ENCODE results near the gene MLYCD.

Gene MLYCD

DNA sequence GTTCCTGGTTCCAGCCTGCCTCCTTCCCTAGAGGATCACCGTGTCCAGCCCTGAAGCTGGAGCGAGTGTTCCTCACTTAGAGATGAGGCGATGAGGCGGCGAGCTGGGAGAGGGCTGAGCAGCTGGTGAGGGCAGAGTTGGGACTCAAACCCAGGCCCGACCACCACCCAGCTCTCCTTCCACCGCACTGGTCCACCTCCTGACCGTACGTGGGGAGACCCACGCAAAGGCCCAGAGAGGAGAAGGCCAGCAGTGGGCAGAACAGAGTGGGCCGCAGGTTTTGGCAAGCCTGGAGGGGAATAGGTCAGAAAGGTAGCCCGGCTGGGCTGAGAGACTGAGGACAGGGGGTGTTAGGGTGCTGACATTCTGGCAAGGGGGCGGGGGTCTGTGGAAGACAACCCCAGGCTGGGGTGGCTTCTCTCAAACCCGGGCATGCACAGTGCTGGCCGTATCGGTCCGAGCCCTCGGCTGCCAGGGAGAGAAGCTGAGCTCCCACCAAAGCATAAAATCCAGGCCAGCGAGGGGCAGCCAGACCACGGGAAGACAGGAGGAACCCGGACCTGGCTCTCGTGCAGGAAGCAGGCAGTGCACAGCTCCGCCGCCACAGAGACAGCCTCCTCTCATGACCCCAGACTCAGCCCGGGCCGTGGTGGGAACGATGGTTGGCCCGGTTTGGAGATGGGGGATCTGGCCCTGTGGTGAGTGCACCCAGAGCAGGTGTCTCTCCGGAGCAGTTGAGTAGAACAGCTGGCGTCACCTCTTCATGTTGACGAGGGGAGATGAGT, 24.9 kb downstream of the MLYCD start:
- Histone ChIP-seq H3K36me3 (ENCODE audit: low read depth) (no peaks in the 10 kb centered on the region), H3K4me1 (ENCODE audit: insufficient read depth, poor library complexity, severe bottlenecking) (peaks cover 17% of the 10 kb centered on the region), H3K9me3 (ENCODE audit: severe bottlenecking) (no peaks in the 10 kb centered on the region), H3K27ac (ENCODE audit: poor library complexity, severe bottlenecking) (no peak overlapping the region), H3K4me3 (ENCODE audit: severe bottlenecking) (no peak overlapping the region), H3K27me3 (ENCODE audit: insufficient read depth, poor library complexity, severe bottlenecking) (no peaks in the 10 kb centered on the region)
- TF ChIP-seq, protein P1, sequence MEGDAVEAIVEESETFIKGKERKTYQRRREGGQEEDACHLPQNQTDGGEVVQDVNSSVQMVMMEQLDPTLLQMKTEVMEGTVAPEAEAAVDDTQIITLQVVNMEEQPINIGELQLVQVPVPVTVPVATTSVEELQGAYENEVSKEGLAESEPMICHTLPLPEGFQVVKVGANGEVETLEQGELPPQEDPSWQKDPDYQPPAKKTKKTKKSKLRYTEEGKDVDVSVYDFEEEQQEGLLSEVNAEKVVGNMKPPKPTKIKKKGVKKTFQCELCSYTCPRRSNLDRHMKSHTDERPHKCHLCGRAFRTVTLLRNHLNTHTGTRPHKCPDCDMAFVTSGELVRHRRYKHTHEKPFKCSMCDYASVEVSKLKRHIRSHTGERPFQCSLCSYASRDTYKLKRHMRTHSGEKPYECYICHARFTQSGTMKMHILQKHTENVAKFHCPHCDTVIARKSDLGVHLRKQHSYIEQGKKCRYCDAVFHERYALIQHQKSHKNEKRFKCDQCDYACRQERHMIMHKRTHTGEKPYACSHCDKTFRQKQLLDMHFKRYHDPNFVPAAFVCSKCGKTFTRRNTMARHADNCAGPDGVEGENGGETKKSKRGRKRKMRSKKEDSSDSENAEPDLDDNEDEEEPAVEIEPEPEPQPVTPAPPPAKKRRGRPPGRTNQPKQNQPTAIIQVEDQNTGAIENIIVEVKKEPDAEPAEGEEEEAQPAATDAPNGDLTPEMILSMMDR (IDR thresholded peaks at IDR 0.05; ENCODE audit: poor library complexity, severe bottlenecking): no peak
- DNase-seq (ENCODE audit: low spot score) (no peak), ATAC-seq (ENCODE audit: low read depth) (no peak)

DNA sequence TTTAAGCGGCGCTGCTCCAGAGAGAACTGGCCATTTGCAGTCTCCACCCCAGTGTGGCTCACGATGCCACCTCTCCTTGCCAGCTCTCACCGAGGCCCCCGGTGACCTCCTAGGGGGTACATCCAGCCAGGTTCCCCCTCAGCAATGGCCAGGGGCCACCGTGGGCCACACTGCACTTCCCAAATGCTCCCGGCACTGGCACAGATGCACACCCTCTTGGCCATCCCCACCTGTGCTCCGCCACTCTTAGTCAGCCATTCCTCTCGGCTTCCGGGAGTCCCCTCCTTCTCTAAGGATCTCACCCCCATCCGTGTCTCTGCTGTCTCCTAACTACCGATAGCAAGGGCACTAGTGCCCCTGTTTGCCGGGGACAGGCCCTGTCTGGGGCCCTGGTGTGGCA, 25.8 kb downstream of the MLYCD start:
- no peaks in the 10 kb centered on the region for H3K9me3 ChIP-seq (ENCODE audit: severe bottlenecking)
- TF ChIP-seq, protein P1 (IDR thresholded peaks at IDR 0.05; ENCODE audit: poor library complexity, severe bottlenecking): no peak
- no peak overlapping the region for H3K27ac ChIP-seq (ENCODE audit: poor library complexity, severe bottlenecking)
- no peak for ATAC-seq (ENCODE audit: low read depth)
- no peaks in the 10 kb centered on the region for H3K36me3 ChIP-seq (ENCODE audit: low read depth)
- H3K4me1 ChIP-seq (ENCODE audit: insufficient read depth, poor library complexity, severe bottlenecking): peaks cover 22% of the 10 kb centered on the region
- H3K4me3 ChIP-seq (ENCODE audit: severe bottlenecking): no peak overlapping the region
- no peak for DNase-seq (ENCODE audit: low spot score)
- H3K27me3 ChIP-seq (ENCODE audit: insufficient read depth, poor library complexity, severe bottlenecking): no peaks in the 10 kb centered on the region

DNA sequence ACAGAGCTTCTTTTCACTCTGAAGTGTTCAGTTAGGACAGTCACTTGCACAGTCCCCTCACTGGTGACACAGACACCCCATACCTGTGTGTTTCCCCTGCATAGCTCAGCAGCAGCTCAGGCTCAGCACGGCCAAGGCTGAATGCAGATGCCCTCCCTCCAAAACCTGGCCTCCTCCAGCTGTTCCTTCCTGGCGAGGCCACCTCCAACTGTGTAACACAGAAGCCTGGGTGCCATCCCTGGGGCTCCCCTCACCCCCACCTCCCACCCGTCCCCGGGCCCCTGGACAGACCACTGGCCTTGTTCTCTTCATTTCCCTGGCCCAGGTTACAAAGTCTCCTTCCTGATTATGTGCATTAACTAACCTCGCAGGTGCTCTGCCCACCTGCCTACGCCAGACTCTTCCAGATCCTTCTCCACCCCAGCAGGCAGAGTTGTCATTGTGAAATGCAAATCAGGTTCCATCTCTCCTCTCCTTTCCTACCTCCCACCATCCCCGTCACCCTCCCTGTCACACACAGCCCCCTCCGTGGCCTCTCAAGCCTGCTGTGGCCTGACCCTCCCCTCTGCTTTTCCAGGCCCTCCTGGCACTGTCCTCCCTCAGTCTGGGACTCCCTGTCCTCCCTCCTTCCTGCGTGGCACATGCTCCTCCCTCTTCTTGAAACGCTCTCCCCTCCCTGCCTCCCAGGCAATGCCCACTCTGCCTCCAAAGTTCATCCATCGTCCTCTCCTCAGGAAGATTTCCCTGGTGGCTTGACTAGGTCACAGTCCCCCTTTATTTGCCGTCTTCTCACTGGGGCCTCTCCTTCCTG, 26.4 kb downstream of the MLYCD start:
- no peak for ATAC-seq (ENCODE audit: low read depth)
- H3K27ac ChIP-seq (ENCODE audit: poor library complexity, severe bottlenecking): no peak overlapping the region
- DNase-seq (ENCODE audit: low spot score): no peak

DNA sequence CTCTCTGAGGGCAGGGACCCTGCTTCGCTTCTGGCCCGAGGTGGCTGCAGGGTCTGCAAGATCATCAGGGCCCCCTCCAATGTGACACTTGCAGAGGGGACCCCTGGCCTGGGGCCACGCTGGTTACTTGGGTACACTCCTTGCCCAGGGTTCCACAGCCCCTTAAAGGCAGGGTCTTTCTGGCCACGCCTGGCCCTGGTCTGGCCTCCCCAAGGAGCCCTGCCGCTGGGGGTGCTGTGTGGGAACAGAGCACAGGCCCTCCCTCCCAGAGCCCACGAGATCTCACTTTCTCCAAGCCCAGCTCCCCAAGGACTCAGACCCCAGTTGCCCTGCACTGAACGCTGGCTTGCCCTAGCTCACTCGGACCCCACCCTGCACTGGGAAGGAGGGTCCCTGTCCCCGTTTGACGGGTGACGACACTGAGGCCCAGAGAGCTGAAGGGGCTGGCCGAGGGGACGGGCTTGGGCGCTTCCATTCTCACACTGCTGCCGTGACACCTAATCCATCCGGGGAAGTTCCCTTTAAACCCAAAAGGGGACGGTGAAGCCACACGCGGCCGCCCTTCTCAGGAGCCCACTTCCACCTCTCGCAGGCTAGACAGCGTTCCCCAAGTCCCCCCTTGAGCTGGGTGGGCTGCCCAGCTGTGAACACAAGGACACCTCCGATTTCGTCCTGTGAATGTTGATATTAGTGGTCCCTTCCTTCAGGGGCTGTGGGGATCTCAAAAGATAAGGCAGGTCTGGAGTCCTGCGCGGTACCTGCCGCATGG, 27.2 kb downstream of the MLYCD start:
- DNase-seq (ENCODE audit: low spot score) (no peak), ATAC-seq (ENCODE audit: low read depth) (no peak)
- H3K27ac ChIP-seq (ENCODE audit: poor library complexity, severe bottlenecking): no peak overlapping the region
- no peaks in the 10 kb centered on the region for H3K27me3 ChIP-seq (ENCODE audit: insufficient read depth, poor library complexity, severe bottlenecking)
- TF ChIP-seq, protein P1 (IDR thresholded peaks at IDR 0.05; ENCODE audit: poor library complexity, severe bottlenecking): no peak
- peaks cover 22% of the 10 kb centered on the region for H3K4me1 ChIP-seq (ENCODE audit: insufficient read depth, poor library complexity, severe bottlenecking)
- no peaks in the 10 kb centered on the region for H3K36me3 ChIP-seq (ENCODE audit: low read depth)
- no peaks in the 10 kb centered on the region for H3K9me3 ChIP-seq (ENCODE audit: severe bottlenecking)
- H3K4me3 ChIP-seq (ENCODE audit: severe bottlenecking): no peak overlapping the region

More for the DNA sequence above, 26.4 kb downstream of the MLYCD start:
- no peaks in the 10 kb centered on the region for H3K9me3 ChIP-seq (ENCODE audit: severe bottlenecking)
- H3K27me3 ChIP-seq (ENCODE audit: insufficient read depth, poor library complexity, severe bottlenecking): no peaks in the 10 kb centered on the region
- peaks cover 22% of the 10 kb centered on the region for H3K4me1 ChIP-seq (ENCODE audit: insufficient read depth, poor library complexity, severe bottlenecking)
- TF ChIP-seq, protein P1 (IDR thresholded peaks at IDR 0.05; ENCODE audit: poor library complexity, severe bottlenecking): no peak
- H3K4me3 ChIP-seq (ENCODE audit: severe bottlenecking): no peak overlapping the region
- H3K36me3 ChIP-seq (ENCODE audit: low read depth): no peaks in the 10 kb centered on the region

Data from RWPE2 (cell line).